GM18519 (cell line): ENCODE measurements around the gene TTC3.
"Not testable (repeated sequence)": the region's sequence is repeated elsewhere in the genome, so short reads cannot be mapped to it uniquely, and the experiment has no call there.

Source experiments
- ATAC-seq: cut with Tn5 transposase; IDR thresholded peaks from one replicate; pipeline ENCODE4 v1.9.1; 2021; ENCODE audit warnings: mild to moderate bottlenecking, moderate library complexity; ENCODE audit not compliant: unreplicated experiment, low FRiP score

TTC3 gene

GRCh38 chr21:37072988-37073416 lies at the start of gene TTC3, which contains the start of gene PIGP:
TSS of gene TTC3 (plus strand) at chr21:37073254. CDS start at chr21:37087258, 14,004 bp downstream.
TSS of gene PIGP (minus strand) at chr21:37073071. CDS start at chr21:37072515, 556 bp downstream.
- peak; percentile 58 for ATAC-seq

- ATAC-seq, result no peak
Measured at GRCh38 chr21:37026499-37026898, 46.6 kb upstream of the TTC3 start.

GRCh38 chr21:37028570-37028969 lies 44.5 kb upstream of the TTC3 start:
- no peak for ATAC-seq

GRCh38 chr21:37030864-37031263 lies 42.2 kb upstream of the TTC3 start:
- ATAC-seq, result no peak

GRCh38 chr21:37032293-37032692 lies 40.8 kb upstream of the TTC3 start:
- ATAC-seq, result no peak

GRCh38 chr21:37032877-37033471 lies 40.1 kb upstream of the TTC3 start:
- no peak for ATAC-seq

- ATAC-seq, result not testable (repeated sequence)
Measured at GRCh38 chr21:37034394-37034793, 38.7 kb upstream of the TTC3 start.

- ATAC-seq, result no peak
Measured at GRCh38 chr21:37036177-37036576, 36.9 kb upstream of the TTC3 start.

GRCh38 chr21:37039411-37040075 lies 33.5 kb upstream of the TTC3 start:
- ATAC-seq, result no peak

- ATAC-seq, result no peak
Measured at GRCh38 chr21:37040212-37040611, 32.8 kb upstream of the TTC3 start.

- no peak for ATAC-seq
Measured at GRCh38 chr21:37041706-37042271, 31.3 kb upstream of the TTC3 start.

- ATAC-seq, result no peak
Measured at GRCh38 chr21:37043818-37044217, 29.2 kb upstream of the TTC3 start.

GRCh38 chr21:37044643-37045042 lies 28.4 kb upstream of the TTC3 start:
- ATAC-seq, result no peak

- ATAC-seq, result no peak
Measured at GRCh38 chr21:37045149-37045548, 27.9 kb upstream of the TTC3 start.

- ATAC-seq, result no peak
Measured at GRCh38 chr21:37045556-37045955, 27.5 kb upstream of the TTC3 start.

GRCh38 chr21:37047079-37047478 lies 26.0 kb upstream of the TTC3 start:
- ATAC-seq, result no peak

- not testable (repeated sequence) for ATAC-seq
Measured at GRCh38 chr21:37049741-37050140, 23.3 kb upstream of the TTC3 start.

GRCh38 chr21:37055271-37055855 lies 17.7 kb upstream of the TTC3 start:
- ATAC-seq, result no peak

GRCh38 chr21:37057614-37058013 lies 15.4 kb upstream of the TTC3 start:
- ATAC-seq, result no peak

- no peak for ATAC-seq
Measured at GRCh38 chr21:37058261-37058660, 14.8 kb upstream of the TTC3 start.

GRCh38 chr21:37059181-37059580 lies 13.9 kb upstream of the TTC3 start:
- no peak for ATAC-seq
